Bone marrow (tissue), 2 donors: ENCODE measurements around the gene MICALL1.

Experiments used
- DNase-seq, 2 donors: peaks; one replicate each; lab custom pipeline; 2025; lab: John Stamatoyannopoulos, UW

Gene MICALL1

GRCh38 chr22:37904572-37905533 is 1.2 kb upstream of the MICALL1 start:
- DNase-seq: peak; percentile 57 to 81

GRCh38 chr22:37906364-37907008 is 389 bp downstream of the MICALL1 start:
- peak in 1 of 2 donors; percentile 25 for DNase-seq

GRCh38 chr22:37907036-37907954 is 1.2 kb downstream of the MICALL1 start:
- no peak for DNase-seq

- no peak for DNase-seq
Measured at GRCh38 chr22:37909766-37910165, 3.7 kb downstream of the MICALL1 start.

- no peak for DNase-seq
Measured at GRCh38 chr22:37910890-37911672, 5.0 kb downstream of the MICALL1 start.

- DNase-seq: no peak
Measured at GRCh38 chr22:37911697-37912096, 5.6 kb downstream of the MICALL1 start.

- no peak for DNase-seq
Measured at GRCh38 chr22:37912171-37912570, 6.1 kb downstream of the MICALL1 start.

- no peak for DNase-seq
Measured at GRCh38 chr22:37913233-37913721, 7.2 kb downstream of the MICALL1 start.

- DNase-seq: no peak
Measured at GRCh38 chr22:37916311-37916710, 10.2 kb downstream of the MICALL1 start.

GRCh38 chr22:37917874-37918548 is 11.9 kb downstream of the MICALL1 start:
- no peak for DNase-seq

GRCh38 chr22:37918580-37919270 is 12.6 kb downstream of the MICALL1 start:
- no peak for DNase-seq

- DNase-seq: peak in 1 of 2 donors; percentile 56
Measured at GRCh38 chr22:37920126-37920525, 14.0 kb downstream of the MICALL1 start.

- DNase-seq: no peak
Measured at GRCh38 chr22:37922191-37922590, 16.1 kb downstream of the MICALL1 start.

GRCh38 chr22:37923927-37924326 is 17.8 kb downstream of the MICALL1 start:
- DNase-seq: no peak

- no peak for DNase-seq
Measured at GRCh38 chr22:37924386-37925065, 18.4 kb downstream of the MICALL1 start.

- DNase-seq: no peak
Measured at GRCh38 chr22:37925330-37925729, 19.2 kb downstream of the MICALL1 start.

GRCh38 chr22:37925767-37926166 is 19.7 kb downstream of the MICALL1 start:
- no peak for DNase-seq

GRCh38 chr22:37926358-37926757 is 20.3 kb downstream of the MICALL1 start:
- DNase-seq: no peak
